Activated CD8-positive, alpha-beta memory T cell treated with anti-CD3 and anti-CD28 coated beads, Interleukin-2, amount 10 ng/mL, durations not matched to agents 7 days and 5 days (primary cell): ENCODE data around the gene HDGF. TPM values are rescaled to one million over a fixed set of nuclear protein-coding genes. Genes with fewer than 3 reads are reported as not detected.
A peak's percentile ranks its signal among the peaks of the same experiment; 100 is the strongest.

Source experiments
- ATAC-seq: fragments of 150-1000 bp; cut with Tn5 transposase; one replicate; pipeline ENCODE4 v1.10.0; 2021; ENCODE audit warnings: moderate library complexity
- CTCF ChIA-PET: fragments of 350-600 bp; sonication (Branson Sonifier 250); formaldehyde crosslinking; loops from one replicate; lab custom pipeline; 2021; ENCODE audit warnings: antibody characterized with exemption; lab: Charles Lee
- DNase-seq: peaks from one replicate; pipeline ENCODE4 v3.0.0-alpha.2; 2020
- H3K27ac Mint-ChIP-seq: one replicate; pipeline ENCODE4 v1.8.0; 2021; ENCODE audit warnings: mild to moderate bottlenecking, mixed read lengths
- H3K27me3 Mint-ChIP-seq: one replicate; pipeline ENCODE4 v1.8.0; 2021; ENCODE audit warnings: mixed read lengths
- H3K36me3 Mint-ChIP-seq: one replicate; pipeline ENCODE4 v1.8.0; 2021; ENCODE audit warnings: mild to moderate bottlenecking, mixed read lengths
- H3K4me1 Mint-ChIP-seq: one replicate; pipeline ENCODE4 v1.8.0; 2021; ENCODE audit warnings: mixed read lengths
- H3K4me3 Mint-ChIP-seq: one replicate; pipeline ENCODE4 v1.8.0; 2021; ENCODE audit warnings: mild to moderate bottlenecking, moderate library complexity, mixed read lengths
- H3K9me3 Mint-ChIP-seq: one replicate; pipeline ENCODE4 v1.8.0; 2022; ENCODE audit warnings: low read depth, mixed read lengths
- total RNA-seq, 2 experiments: library from RNA; stranded (reverse); gene quantifications; one replicate each; pipeline ENCODE4 v1.2.3, GENCODE V29; 2021

HDGF gene
- total RNA-seq, 2 experiments from 2014 or later = 258 to 340 TPM

DNA sequence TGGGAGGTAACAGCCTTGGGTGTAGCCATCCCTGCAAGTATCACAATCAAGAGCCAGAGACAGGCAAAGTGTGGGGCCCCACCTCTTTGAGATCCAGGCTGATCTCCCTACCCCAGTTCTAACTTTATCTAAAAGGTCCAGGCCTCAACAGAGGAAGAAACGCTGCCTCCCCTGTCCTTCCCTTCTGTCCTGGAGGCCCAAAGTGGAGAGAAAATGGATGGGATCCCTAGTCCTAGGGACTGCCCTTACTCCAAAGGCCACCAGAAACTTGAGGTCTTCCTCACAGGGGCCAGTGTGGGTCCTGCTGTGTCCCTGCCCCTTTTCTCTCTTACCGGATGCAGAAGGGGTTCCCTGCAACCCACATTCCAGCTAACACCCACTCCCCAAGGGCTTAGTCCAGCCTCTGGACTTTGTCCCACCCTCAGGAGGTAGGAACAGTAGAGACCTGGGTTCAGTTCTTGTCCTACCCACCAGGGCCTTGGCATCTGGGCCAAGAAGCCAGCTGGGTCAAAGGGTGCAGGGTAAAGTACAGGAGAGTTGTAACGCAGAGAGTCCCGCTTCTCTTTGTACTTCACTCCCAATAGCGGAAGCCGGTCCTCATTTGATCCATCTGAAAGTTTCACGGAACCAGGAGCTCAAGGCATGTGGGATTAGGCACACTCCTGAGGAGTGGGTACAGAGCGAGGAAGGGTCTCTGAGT, 1.9 kb downstream of the HDGF start:
- Mint-ChIP-seq H3K27ac (peak overlapping the region; percentile 97), H3K4me1 (peaks cover 63% of the 10 kb centered on the region), H3K9me3 (no peaks in the 10 kb centered on the region), H3K4me3 (peak overlapping the region; percentile 98), H3K36me3 (peaks cover 20% of the 10 kb centered on the region), H3K27me3 (no peaks in the 10 kb centered on the region)
- ATAC-seq = no peak
- CTCF ChIA-PET = interaction anchor here (1.9 to 4.0 kb wide), 3 partner anchors 8 to 60 kb away, joined by 8 to 71 read pairs (median 37); partner anchors contain the start of genes ISG20L2, METTL25B and MRPL24
- no peak for DNase-seq

DNA sequence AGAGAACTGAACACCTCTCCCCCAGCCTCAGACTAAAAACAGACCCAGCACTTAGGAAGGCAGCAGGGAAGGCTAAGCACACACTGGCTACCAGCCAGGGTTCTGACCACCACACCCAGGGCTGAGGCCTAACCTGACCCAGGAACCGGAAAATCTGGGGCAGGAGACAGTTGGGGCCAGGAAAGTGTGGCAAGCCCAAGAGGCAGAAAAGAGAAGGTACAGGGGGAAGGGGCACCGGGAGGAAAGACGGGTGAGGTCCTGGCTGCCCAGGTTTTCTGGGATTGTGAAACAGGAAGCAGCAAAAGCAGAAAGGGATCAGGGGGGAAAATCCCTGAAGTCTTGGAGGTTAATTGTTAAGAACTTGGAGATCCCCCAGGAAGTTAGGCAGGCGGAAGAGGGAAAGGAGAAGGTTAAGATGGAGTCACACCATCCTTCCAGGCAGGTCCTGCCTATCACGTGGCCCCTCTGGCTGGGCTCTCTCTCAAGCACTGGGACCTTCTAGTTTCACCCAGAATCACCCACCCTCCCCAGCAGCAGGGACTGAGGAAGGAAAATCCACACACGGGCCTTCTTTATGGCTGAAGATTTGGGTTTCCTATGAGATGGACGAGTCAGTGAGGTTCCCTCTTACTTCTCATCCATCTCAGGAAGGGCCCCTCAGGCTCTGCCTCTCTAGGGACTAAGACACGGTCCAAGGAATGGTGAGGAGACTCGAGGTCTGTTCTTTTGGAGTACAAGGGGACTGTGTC, 2.6 kb downstream of the HDGF start:
- no peaks in the 10 kb centered on the region for H3K27me3 Mint-ChIP-seq
- no peaks in the 10 kb centered on the region for H3K9me3 Mint-ChIP-seq
- CTCF ChIA-PET = interaction anchor here (1.1 to 3.3 kb wide), 3 partner anchors 22 to 59 kb away, joined by 3 to 44 read pairs (median 8); partner anchors contain the start of genes ISG20L2 and METTL25B
- H3K27ac Mint-ChIP-seq = peak overlapping the region; percentile 97
- ATAC-seq (no peak), DNase-seq (no peak)
- peaks cover 68% of the 10 kb centered on the region for H3K4me1 Mint-ChIP-seq
- peaks cover 23% of the 10 kb centered on the region for H3K36me3 Mint-ChIP-seq
- peak overlapping the region; percentile 98 for H3K4me3 Mint-ChIP-seq

DNA sequence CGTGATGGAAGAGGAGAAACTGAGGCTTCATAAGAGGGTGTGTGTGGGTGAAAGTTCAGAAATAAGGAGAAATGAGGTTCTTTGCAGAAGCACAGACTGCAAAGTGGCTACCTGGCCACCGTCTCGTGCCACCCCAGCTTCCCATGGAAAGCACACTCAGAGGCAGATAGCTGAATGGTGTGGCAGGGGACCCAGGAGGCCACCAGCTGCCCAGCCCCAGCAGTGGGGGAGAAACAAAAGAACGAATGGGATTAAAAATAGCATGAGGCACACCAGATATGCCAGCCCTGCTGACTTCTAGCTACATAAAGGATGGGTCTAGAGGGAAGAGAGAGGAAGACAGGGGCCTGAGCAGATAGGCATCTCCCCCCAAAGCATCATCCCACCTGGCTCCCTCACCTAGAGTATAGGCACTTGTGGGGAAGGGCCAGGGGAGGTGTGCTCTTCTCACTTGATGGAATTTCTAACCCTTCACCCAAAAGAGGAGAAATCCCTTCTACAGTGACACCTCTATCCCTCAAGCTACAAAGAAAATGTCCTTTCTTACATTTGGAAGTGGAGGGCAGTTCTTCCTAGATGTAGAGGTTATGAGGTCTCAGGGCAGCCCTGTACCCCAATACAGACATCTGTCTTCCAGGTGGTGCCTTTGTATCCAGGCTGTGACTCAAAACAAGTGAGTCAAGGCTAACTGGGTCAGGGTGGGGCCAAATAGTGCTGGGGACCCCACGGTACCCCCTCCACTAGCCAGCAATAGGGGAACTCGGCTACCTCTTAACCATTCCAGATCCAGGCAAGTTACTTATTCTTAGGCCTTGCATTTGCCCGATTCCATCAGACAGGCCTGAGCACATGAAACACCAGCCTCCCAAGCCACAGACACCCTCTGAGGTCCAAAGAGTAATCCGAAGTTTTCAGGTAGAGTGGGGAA, 3.5 kb downstream of the HDGF start:
- peaks cover 25% of the 10 kb centered on the region for H3K36me3 Mint-ChIP-seq
- CTCF ChIA-PET = interaction anchor here (0.7 to 3.3 kb wide), 9 partner anchors 8 to 87 kb away, joined by 3 to 44 read pairs (median 3); partner anchors contain the start of genes ISG20L2, METTL25B and SH2D2A
- ATAC-seq (no peak), DNase-seq (no peak)
- peak overlapping the region; percentile 98 for H3K4me3 Mint-ChIP-seq
- H3K4me1 Mint-ChIP-seq = peaks cover 69% of the 10 kb centered on the region
- H3K27me3 Mint-ChIP-seq = no peaks in the 10 kb centered on the region
- no peaks in the 10 kb centered on the region for H3K9me3 Mint-ChIP-seq
- peak overlapping the region; percentile 97 for H3K27ac Mint-ChIP-seq

- no peaks in the 10 kb centered on the region for H3K9me3 Mint-ChIP-seq
- ATAC-seq (peak; percentile 10), DNase-seq (peak; percentile 71)
- no peaks in the 10 kb centered on the region for H3K27me3 Mint-ChIP-seq
- H3K4me1 Mint-ChIP-seq = peaks cover 72% of the 10 kb centered on the region
- peaks cover 33% of the 10 kb centered on the region for H3K36me3 Mint-ChIP-seq
- CTCF ChIA-PET = interaction anchor here (0.7 to 3.3 kb wide), 9 partner anchors 9 to 86 kb away, joined by 3 to 44 read pairs (median 3); partner anchors contain the start of genes ISG20L2, METTL25B and SH2D2A
- H3K4me3 Mint-ChIP-seq = peak overlapping the region; percentile 98
- H3K27ac Mint-ChIP-seq = peak overlapping the region; percentile 97
These were observed 4.5 kb downstream of the HDGF start for GRCh38 chr1:156746728-156747631.

- CTCF ChIA-PET = interaction anchor here (1.3 to 3.3 kb wide), 2 partner anchors 19 to 59 kb away, joined by 3 to 44 read pairs; partner anchors contain the start of genes ISG20L2 and METTL25B
- Mint-ChIP-seq H3K9me3 (no peaks in the 10 kb centered on the region), H3K36me3 (peaks cover 36% of the 10 kb centered on the region), H3K27me3 (no peaks in the 10 kb centered on the region), H3K4me3 (peak overlapping the region; percentile 98), H3K4me1 (peaks cover 78% of the 10 kb centered on the region), H3K27ac (peak overlapping the region; percentile 94)
- ATAC-seq (no peak), DNase-seq (no peak)
These were observed 5.1 kb downstream of the HDGF start for GRCh38 chr1:156746406-156746727.

- Mint-ChIP-seq H3K4me3 (no peak overlapping the region), H3K9me3 (no peaks in the 10 kb centered on the region), H3K27ac (peak overlapping the region; percentile 38), H3K36me3 (peaks cover 39% of the 10 kb centered on the region), H3K27me3 (no peaks in the 10 kb centered on the region), H3K4me1 (peaks cover 81% of the 10 kb centered on the region)
- CTCF ChIA-PET = interaction anchor here (1.3 to 3.3 kb wide), 2 partner anchors 19 to 59 kb away, joined by 3 to 44 read pairs; partner anchors contain the start of genes ISG20L2 and METTL25B
- no peak for ATAC-seq
- DNase-seq = no peak
These were observed 5.6 kb downstream of the HDGF start for GRCh38 chr1:156745881-156746280.

GRCh38 chr1:156744786-156745419, 6.6 kb downstream of the HDGF start:
- H3K27ac Mint-ChIP-seq = peak overlapping the region; percentile 64
- CTCF ChIA-PET = interaction anchor here (1.3 to 5.1 kb wide), 2 partner anchors 16 to 58 kb away, joined by 3 to 87 read pairs; partner anchors contain the start of genes ISG20L2 and METTL25B
- no peak for DNase-seq
- H3K27me3 Mint-ChIP-seq = no peaks in the 10 kb centered on the region
- H3K36me3 Mint-ChIP-seq = peaks cover 34% of the 10 kb centered on the region
- H3K4me1 Mint-ChIP-seq = peaks cover 88% of the 10 kb centered on the region
- ATAC-seq = no peak
- H3K9me3 Mint-ChIP-seq = no peaks in the 10 kb centered on the region
- H3K4me3 Mint-ChIP-seq = no peak overlapping the region

DNA sequence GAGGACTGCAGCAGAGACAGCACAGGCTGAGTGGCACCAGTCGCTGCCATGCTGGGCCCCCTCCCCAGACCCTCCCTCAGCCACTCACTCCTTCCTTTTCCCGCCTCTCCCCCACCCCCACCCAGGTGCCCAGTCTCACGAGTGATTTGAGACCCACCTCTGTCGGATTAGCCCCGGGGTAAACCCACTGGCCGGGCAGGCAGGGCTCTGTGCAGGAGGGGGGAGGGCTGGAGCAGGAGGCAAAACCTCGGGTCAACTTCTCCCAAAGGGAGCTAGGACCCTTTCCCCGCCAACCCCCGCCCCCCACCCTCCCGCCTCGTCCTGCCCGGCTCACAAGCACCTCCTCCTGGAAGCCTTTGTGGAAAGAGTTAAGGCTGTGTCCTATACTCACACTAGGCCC, 7.1 kb downstream of the HDGF start:
- H3K36me3 Mint-ChIP-seq = peaks cover 29% of the 10 kb centered on the region
- no peak for DNase-seq
- peaks cover 86% of the 10 kb centered on the region for H3K4me1 Mint-ChIP-seq
- H3K4me3 Mint-ChIP-seq = no peak overlapping the region
- no peaks in the 10 kb centered on the region for H3K27me3 Mint-ChIP-seq
- no peaks in the 10 kb centered on the region for H3K9me3 Mint-ChIP-seq
- CTCF ChIA-PET = interaction anchor here (5.1 kb wide), 1 partner anchor 16 kb away, joined by 87 read pairs; the partner anchor contains the start of genes ISG20L2 and METTL25B
- no peak for ATAC-seq
- H3K27ac Mint-ChIP-seq = peak overlapping the region; percentile 64

- CTCF ChIA-PET = interaction anchor here (5.1 to 5.6 kb wide), 2 partner anchors 8 to 15 kb away, joined by 37 to 87 read pairs; partner anchors contain the start of genes HDGF, ISG20L2 and METTL25B
- Mint-ChIP-seq H3K36me3 (peaks cover 27% of the 10 kb centered on the region), H3K4me3 (no peak overlapping the region), H3K9me3 (no peaks in the 10 kb centered on the region), H3K4me1 (peaks cover 85% of the 10 kb centered on the region), H3K27me3 (no peaks in the 10 kb centered on the region), H3K27ac (peak overlapping the region; percentile 29)
- DNase-seq (no peak), ATAC-seq (no peak)
These were observed 7.8 kb downstream of the HDGF start for GRCh38 chr1:156743367-156744302.

DNA sequence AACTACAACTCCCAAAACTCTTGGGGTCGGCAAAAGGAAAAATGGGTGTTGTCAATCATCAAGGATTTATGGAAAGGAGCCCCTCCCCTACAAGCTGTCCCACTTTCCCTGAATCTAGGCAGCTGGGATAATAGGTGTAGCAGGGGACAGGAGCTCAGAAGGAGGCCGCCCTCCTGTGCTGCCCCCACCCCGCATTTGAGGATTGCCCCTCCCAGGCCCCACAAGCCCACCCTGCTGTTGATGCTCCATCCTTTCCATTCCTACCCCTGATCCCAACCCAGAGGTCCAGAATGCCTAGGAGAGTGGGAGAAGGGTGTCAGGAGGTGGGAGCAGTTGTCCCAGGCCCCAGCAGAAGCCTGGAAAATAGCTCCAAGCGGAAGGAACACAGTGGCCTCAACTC, 8.7 kb downstream of the HDGF start:
- H3K4me1 Mint-ChIP-seq = peaks cover 78% of the 10 kb centered on the region

More for the DNA sequence above, 8.7 kb downstream of the HDGF start:
- Mint-ChIP-seq H3K27ac (peak overlapping the region; percentile 96), H3K36me3 (peaks cover 35% of the 10 kb centered on the region), H3K9me3 (no peaks in the 10 kb centered on the region), H3K27me3 (no peaks in the 10 kb centered on the region), H3K4me3 (no peak overlapping the region)
- DNase-seq (no peak), ATAC-seq (no peak)
- CTCF ChIA-PET = interaction anchor here (0.8 to 5.6 kb wide), 4 partner anchors 9 to 117 kb away, joined by 3 to 87 read pairs (median 27); partner anchors contain the start of genes HDGF, ISG20L2, METTL25B and NTRK1
